Measurements from ENCODE around the gene MED27. TPM values are rescaled to one million over a fixed set of nuclear protein-coding genes. Genes with fewer than 3 reads are reported as not detected.

The MED27 gene
- total and polyA plus RNA-seq, 10 of the 15 experiments (the other 5 are each of a cell fraction or from before 2014, with no cell fraction given) = 20.3 to 50.3 (median 35.5) TPM

DNA sequence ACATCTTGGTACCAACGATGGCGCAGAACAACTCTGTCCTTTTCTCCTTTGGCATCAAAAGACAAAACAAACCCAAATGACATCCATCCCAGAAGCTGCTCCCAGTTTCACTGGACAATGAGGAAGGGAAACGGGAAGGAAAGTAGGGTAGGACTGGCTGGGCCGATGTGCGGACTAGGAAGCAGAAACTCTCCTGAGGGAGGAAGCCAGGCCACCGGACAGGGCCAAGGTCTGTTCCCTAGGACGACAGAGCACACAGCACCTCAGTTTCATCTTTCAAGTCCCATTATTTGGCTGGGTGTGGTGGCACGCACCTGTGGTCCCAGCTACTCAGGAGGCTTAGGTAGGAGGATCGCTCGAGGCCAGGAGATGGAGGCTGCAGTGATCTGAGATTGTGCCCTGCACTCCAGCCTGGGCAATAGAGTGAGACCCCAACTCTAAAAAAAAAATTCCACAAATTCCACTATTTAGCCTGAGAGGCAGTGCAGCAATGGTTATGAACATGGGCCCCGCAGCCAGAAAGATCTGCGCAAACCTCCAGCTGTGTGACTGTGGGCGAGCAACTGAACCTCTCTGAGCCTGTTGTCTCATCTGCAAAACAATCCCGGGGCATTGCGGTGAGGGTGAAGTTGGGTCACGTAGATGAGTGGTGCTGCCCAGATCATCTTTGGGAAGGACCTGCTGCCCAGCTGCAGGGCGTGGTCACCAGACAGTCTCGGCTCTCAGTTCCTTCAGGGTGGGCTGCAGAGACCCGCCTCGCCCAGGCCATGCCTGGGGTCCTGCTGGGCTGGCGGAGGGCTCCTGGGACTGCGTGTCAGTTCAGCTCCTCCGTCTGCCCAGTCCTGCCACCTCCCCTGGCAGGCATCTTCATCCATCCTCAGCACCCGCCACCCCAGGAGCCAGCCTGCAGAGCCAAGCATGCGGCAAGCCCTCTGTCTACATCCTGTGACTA lies 238.6 kb downstream of the MED27 start:
- RAD21 ChIA-PET (ENCODE audit: unreplicated experiment) = no interaction called here
- CTCF ChIA-PET = interaction anchor here (2.0 kb wide), 1 partner anchor 395 kb away, joined by 5 read pairs; no protein-coding TSS in a partner anchor
- H3K36me3 ChIP-seq (ENCODE audit: control insufficient read depth in 2 of 2, insufficient read depth in 2 of 2, low read length in 1 of 2) = no peaks in the 10 kb centered on the region
- FAIRE-seq = no peak
- intact Hi-C loops (cut with micrococcal nuclease; ENCODE audit: unreplicated experiment) = no loop called here
- H3K4me2 ChIP-seq (ENCODE audit: control insufficient read depth, insufficient read depth) = no peak overlapping the region
- POLR2A ChIA-PET = no interaction called here
- no peak overlapping the region for H3K4me3 ChIP-seq
- no peaks in the 10 kb centered on the region for H4K20me1 ChIP-seq (ENCODE audit: control insufficient read depth, insufficient read depth)
- H3K79me2 ChIP-seq (ENCODE audit: control insufficient read depth, insufficient read depth, low read length) = no peaks in the 10 kb centered on the region
- no peaks in the 10 kb centered on the region for H3K4me1 ChIP-seq (ENCODE audit: control insufficient read depth, insufficient read depth, low read length)
- H3K9me3 ChIP-seq (replicated peaks; ENCODE audit: control insufficient read depth, insufficient read depth, low read length) = no peaks in the 10 kb centered on the region
- H3K27me3 ChIP-seq (replicated peaks in 1 of 2; ENCODE audit: control insufficient read depth in 2 of 2, insufficient read depth in 2 of 2, low read length in 1 of 2) = no peaks in the 10 kb centered on the region; a peak in 1 of 4 replicates
- no peak for ATAC-seq
- no TSS peak for BruUV-seq (replicated peaks)
- no peak overlapping the region for H3K27ac ChIP-seq (ENCODE audit: control insufficient read depth, insufficient read depth)
- no peak for DNase-seq (ENCODE audit: low read depth, low spot score)
- H3K9ac ChIP-seq (ENCODE audit: control insufficient read depth, insufficient read depth, low read length) = no peak overlapping the region
- in situ Hi-C loops (cut with MboI) = no loop called here
- no peak overlapping the region for H2AFZ ChIP-seq (ENCODE audit: control insufficient read depth, low read depth, low read length)
- 53% methylated on average over 25 of the region's 25 CpGs for WGBS (ENCODE audit: insufficient coverage, insufficient replicate concordance, low lambda C conversion rate, missing lambda C conversion rate)
- SMC1A ChIA-PET (ENCODE audit: uncharacterized antibody, unreplicated experiment) = no interaction called here
- TF ChIP-seq, protein P1, sequence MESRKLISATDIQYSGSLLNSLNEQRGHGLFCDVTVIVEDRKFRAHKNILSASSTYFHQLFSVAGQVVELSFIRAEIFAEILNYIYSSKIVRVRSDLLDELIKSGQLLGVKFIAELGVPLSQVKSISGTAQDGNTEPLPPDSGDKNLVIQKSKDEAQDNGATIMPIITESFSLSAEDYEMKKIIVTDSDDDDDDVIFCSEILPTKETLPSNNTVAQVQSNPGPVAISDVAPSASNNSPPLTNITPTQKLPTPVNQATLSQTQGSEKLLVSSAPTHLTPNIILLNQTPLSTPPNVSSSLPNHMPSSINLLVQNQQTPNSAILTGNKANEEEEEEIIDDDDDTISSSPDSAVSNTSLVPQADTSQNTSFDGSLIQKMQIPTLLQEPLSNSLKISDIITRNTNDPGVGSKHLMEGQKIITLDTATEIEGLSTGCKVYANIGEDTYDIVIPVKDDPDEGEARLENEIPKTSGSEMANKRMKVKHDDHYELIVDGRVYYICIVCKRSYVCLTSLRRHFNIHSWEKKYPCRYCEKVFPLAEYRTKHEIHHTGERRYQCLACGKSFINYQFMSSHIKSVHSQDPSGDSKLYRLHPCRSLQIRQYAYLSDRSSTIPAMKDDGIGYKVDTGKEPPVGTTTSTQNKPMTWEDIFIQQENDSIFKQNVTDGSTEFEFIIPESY (IDR thresholded peaks at IDR 0.05) = no peak
- no peak for TF ChIP-seq MYC (IDR thresholded peaks at IDR 0.05; ENCODE audit: insufficient read depth, insufficient read length, insufficient replicate concordance, low read length, severe bottlenecking)
- TF ChIP-seq MXI1 (IDR thresholded peaks at IDR 0.05; ENCODE audit: low read depth, low read length) = no peak
- no peak for TF ChIP-seq RAD51 (IDR thresholded peaks at IDR 0.05)
- no peak for TF ChIP-seq NFXL1 (IDR thresholded peaks at IDR 0.05; ENCODE audit: borderline replicate concordance)
- no peak for TF ChIP-seq BMI1 (IDR thresholded peaks at IDR 0.05; ENCODE audit: borderline replicate concordance)
- no peak for TF ChIP-seq MEF2A (IDR thresholded peaks at IDR 0.05; ENCODE audit: insufficient read depth, low read depth, low read length)
- no peak for TF ChIP-seq POLR2AphosphoS5 (IDR thresholded peaks at IDR 0.05; ENCODE audit: low read length)
- TF ChIP-seq, protein P2, sequence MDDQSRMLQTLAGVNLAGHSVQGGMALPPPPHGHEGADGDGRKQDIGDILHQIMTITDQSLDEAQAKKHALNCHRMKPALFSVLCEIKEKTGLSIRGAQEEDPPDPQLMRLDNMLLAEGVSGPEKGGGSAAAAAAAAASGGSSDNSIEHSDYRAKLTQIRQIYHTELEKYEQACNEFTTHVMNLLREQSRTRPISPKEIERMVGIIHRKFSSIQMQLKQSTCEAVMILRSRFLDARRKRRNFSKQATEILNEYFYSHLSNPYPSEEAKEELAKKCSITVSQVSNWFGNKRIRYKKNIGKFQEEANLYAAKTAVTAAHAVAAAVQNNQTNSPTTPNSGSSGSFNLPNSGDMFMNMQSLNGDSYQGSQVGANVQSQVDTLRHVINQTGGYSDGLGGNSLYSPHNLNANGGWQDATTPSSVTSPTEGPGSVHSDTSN (IDR thresholded peaks at IDR 0.05; ENCODE audit: insufficient replicate concordance, low read depth, low read length) = no peak
- no peak for TF ChIP-seq GABPA (IDR thresholded peaks at IDR 0.05; ENCODE audit: low read depth)
- TF ChIP-seq, protein P3, sequence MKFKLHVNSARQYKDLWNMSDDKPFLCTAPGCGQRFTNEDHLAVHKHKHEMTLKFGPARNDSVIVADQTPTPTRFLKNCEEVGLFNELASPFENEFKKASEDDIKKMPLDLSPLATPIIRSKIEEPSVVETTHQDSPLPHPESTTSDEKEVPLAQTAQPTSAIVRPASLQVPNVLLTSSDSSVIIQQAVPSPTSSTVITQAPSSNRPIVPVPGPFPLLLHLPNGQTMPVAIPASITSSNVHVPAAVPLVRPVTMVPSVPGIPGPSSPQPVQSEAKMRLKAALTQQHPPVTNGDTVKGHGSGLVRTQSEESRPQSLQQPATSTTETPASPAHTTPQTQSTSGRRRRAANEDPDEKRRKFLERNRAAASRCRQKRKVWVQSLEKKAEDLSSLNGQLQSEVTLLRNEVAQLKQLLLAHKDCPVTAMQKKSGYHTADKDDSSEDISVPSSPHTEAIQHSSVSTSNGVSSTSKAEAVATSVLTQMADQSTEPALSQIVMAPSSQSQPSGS (IDR thresholded peaks at IDR 0.05; ENCODE audit: low read length) = no peak
- no peak for TF ChIP-seq RAD21 (IDR thresholded peaks at IDR 0.05; ENCODE audit: insufficient read depth, low read depth, low read length)
- TF ChIP-seq STAT1 (conservative IDR thresholded peaks at IDR 0.05) = no peak
- no peak for TF ChIP-seq POLR2A (IDR thresholded peaks at IDR 0.05; ENCODE audit: low read depth, low read length)
- no peak for TF ChIP-seq TCF12 (IDR thresholded peaks at IDR 0.05; ENCODE audit: low read depth, low read length)
